ENCODE data around the gene NFX1. TPM values are rescaled to one million over a fixed set of nuclear protein-coding genes. Genes with fewer than 3 reads are reported as not detected.

The NFX1 gene
- total RNA-seq, 4 donors from 2014 or later: 32.1 to 49.4 (median 36.9) TPM

DNA sequence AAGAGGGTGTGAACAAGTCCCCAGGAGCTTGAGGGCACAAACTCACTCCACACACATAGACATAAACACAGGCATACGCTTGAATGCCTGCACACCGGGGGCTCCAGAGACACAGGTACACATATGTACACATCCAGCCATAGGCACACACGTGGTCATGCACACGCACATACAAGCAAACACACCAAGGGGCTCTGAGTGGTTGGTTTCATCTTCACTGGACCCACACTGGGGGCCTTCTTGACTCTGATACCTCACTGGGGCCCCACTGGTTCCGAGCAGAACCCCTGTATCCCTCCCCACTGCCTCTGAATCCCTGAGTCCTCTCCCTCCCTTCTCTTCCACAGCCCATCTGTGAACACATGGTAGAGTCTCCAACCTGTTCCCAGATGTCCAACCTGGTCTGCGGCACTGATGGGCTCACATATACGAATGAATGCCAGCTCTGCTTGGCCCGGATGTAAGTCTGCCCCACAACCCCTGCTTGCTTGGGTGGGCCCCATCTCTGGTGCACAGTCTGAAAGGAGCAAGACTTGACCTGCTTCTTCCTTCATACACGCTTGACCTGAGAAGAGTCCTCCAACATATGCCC lies 44.0 kb upstream of the NFX1 start:
- WGBS: 93% methylated on average over 9 of the region's 9 CpGs
- TF ChIP-seq, protein P1, sequence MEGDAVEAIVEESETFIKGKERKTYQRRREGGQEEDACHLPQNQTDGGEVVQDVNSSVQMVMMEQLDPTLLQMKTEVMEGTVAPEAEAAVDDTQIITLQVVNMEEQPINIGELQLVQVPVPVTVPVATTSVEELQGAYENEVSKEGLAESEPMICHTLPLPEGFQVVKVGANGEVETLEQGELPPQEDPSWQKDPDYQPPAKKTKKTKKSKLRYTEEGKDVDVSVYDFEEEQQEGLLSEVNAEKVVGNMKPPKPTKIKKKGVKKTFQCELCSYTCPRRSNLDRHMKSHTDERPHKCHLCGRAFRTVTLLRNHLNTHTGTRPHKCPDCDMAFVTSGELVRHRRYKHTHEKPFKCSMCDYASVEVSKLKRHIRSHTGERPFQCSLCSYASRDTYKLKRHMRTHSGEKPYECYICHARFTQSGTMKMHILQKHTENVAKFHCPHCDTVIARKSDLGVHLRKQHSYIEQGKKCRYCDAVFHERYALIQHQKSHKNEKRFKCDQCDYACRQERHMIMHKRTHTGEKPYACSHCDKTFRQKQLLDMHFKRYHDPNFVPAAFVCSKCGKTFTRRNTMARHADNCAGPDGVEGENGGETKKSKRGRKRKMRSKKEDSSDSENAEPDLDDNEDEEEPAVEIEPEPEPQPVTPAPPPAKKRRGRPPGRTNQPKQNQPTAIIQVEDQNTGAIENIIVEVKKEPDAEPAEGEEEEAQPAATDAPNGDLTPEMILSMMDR (IDR thresholded peaks at IDR 0.05): no peak
- no peak for TF ChIP-seq POLR2AphosphoS5 (IDR thresholded peaks at IDR 0.05)
- no peak for TF ChIP-seq POLR2A (IDR thresholded peaks at IDR 0.05; ENCODE audit: low read depth)
- H3K27ac ChIP-seq (replicated peaks in 1 of 4): no peak overlapping the region
- peak; percentile 87 for DNase-seq (ENCODE audit: extremely low spot score)
- no peaks in the 10 kb centered on the region for H3K4me1 ChIP-seq
- H3K9me3 ChIP-seq: no peaks in the 10 kb centered on the region
- no peak overlapping the region for H3K4me3 ChIP-seq
- H3K27me3 ChIP-seq: peaks cover 0 to 2% (median 0%) of the 10 kb centered on the region in 4 donors
- intact Hi-C loops (cut with DNase I): no loop called here
- H3K36me3 ChIP-seq: peaks cover 0 to 33% (median 12%) of the 10 kb centered on the region in 4 donors

DNA sequence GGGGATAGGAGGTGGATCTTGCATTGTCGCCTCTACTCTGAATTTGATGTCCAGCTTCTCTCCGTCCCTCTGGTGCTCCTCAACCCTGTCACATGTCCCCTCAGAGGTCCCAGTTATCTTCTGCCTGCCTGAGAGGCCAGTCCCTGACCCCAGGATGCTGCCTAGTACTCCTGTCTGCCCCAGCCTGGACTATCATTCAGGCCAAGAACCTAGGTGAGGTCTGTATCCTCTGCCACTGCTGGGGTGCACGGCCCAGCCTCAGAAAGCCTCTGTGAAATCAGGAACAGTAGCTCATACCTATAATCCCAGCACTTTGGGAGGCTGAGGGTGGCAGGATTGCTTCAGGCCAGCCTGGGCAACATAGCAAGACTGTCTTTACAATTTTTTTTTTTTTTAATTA lies 41.7 kb upstream of the NFX1 start:
- Histone ChIP-seq H3K4me1 (no peaks in the 10 kb centered on the region), H3K9me3 (no peaks in the 10 kb centered on the region), H3K4me3 (no peak overlapping the region), H3K36me3 (peaks cover 8 to 53% (median 33%) of the 10 kb centered on the region in 4 donors), H3K27ac (replicated peaks in 1 of 4) (no peak overlapping the region), H3K27me3 (no peaks in the 10 kb centered on the region)
- TF ChIP-seq, protein P1 (IDR thresholded peaks at IDR 0.05): no peak
- TF ChIP-seq POLR2AphosphoS5 (IDR thresholded peaks at IDR 0.05) (no peak), POLR2A (IDR thresholded peaks at IDR 0.05; ENCODE audit: low read depth) (no peak), EP300 (IDR thresholded peaks at IDR 0.05) (no peak)
- DNase-seq (ENCODE audit: extremely low spot score): no peak
- intact Hi-C loops (cut with DNase I): no loop called here
- 92% methylated on average over 2 of the region's 3 CpGs for WGBS

DNA sequence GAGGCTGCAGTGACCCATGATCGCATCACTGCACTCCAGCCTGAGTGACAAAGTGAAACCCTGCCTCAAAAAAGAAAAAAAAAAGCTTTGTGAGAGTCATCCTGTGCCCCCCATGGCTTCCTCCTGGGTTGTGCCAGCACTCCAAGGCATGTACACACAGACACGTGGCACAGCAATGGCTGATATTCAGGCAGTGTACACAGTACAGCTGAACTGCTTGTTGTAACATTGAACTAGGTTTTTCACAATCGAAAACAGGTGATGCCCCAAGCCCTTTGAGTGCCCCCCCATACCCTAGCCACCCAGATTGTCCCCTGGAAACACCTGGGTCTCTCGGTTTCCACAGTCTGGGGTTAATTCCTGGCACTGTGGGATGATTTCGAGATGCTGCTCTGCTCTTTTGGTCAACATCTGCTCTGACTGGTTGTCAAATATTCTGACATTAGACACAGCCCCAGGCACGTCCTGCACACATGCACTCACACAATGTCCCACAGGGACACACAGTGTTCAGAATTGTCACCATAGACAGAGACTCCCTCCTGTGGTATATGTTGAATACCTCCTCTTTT lies 41.1 kb upstream of the NFX1 start:
- H3K36me3 ChIP-seq: peaks cover 13 to 59% (median 38%) of the 10 kb centered on the region in 4 donors
- H3K9me3 ChIP-seq: no peaks in the 10 kb centered on the region
- DNase-seq (ENCODE audit: extremely low spot score): peak; percentile 75
- intact Hi-C loops (cut with DNase I): no loop called here
- H3K4me3 ChIP-seq: no peak overlapping the region
- H3K27me3 ChIP-seq: no peaks in the 10 kb centered on the region
- 90% methylated on average over 6 of the region's 6 CpGs for WGBS
- TF ChIP-seq EP300 (IDR thresholded peaks at IDR 0.05): no peak
- TF ChIP-seq POLR2A (IDR thresholded peaks at IDR 0.05; ENCODE audit: low read depth): no peak
- no peak for TF ChIP-seq POLR2AphosphoS5 (IDR thresholded peaks at IDR 0.05)
- TF ChIP-seq, protein P1 (IDR thresholded peaks at IDR 0.05): no peak
- H3K4me1 ChIP-seq: no peaks in the 10 kb centered on the region
- H3K27ac ChIP-seq (replicated peaks in 1 of 4): no peak overlapping the region

DNA sequence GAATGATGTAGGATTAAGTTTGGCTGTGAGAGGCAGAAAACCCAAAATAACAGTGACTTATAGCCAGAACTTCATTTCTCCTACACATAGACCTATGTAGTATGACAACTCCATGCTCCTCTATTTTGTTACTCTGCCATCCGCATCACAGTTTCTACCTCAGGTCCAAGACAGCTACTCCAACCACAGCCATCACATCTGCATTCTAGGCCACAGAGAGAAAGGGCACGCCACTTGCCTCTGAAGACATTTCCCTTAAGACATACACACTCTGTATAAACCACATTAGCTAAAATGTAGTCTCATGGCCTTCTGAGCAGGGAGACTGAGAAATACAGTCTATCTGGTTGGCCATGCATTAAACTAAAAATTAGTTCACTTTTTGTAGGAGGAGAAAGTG lies 40.3 kb upstream of the NFX1 start:
- no peak for TF ChIP-seq POLR2AphosphoS5 (IDR thresholded peaks at IDR 0.05)
- TF ChIP-seq, protein P1 (IDR thresholded peaks at IDR 0.05): no peak
- TF ChIP-seq POLR2A (IDR thresholded peaks at IDR 0.05; ENCODE audit: low read depth): no peak
- no peak for TF ChIP-seq EP300 (IDR thresholded peaks at IDR 0.05)
- no peaks in the 10 kb centered on the region for H3K27me3 ChIP-seq
- no peaks in the 10 kb centered on the region for H3K9me3 ChIP-seq
- H3K4me1 ChIP-seq: no peaks in the 10 kb centered on the region
- DNase-seq (ENCODE audit: extremely low spot score): no peak
- H3K4me3 ChIP-seq: no peak overlapping the region
- intact Hi-C loops (cut with DNase I): no loop called here
- H3K36me3 ChIP-seq: peaks cover 21 to 67% (median 47%) of the 10 kb centered on the region in 4 donors
- no peak overlapping the region for H3K27ac ChIP-seq (replicated peaks in 1 of 4)
- 100% methylated on average over 2 of the region's 2 CpGs for WGBS

All from esophagus muscularis mucosa (tissue), 4 donors.